CD14-positive monocyte (primary cell): Measurements from ENCODE around the gene PCARE. TPM values are rescaled to one million over a fixed set of nuclear protein-coding genes. Genes with fewer than 3 reads are reported as not detected.

Experiments
- DNase-seq, 3 donors: peaks; one replicate each; pipeline ENCODE4 v3.0.0-alpha.2; 2011 to 2022
- H2AFZ ChIP-seq: 2 replicates; pipeline ENCODE4 v1.6.0; 2012; ENCODE audit warnings: mild to moderate bottlenecking, low read depth, low read length, inconsistent platforms; ENCODE audit not compliant: insufficient read depth, poor library complexity, severe bottlenecking
- H3K27ac ChIP-seq, 2 donors: 1 replicate in 1 of 2; 2 replicates in 1 of 2; pipeline ENCODE4 v1.5.1; 2012 to 2013; ENCODE audit warnings: low read length in 2 of 2, control low read depth in 1 of 2, inconsistent platforms in 1 of 2, low read depth in 1 of 2, mild to moderate bottlenecking in 1 of 2
- H3K27me3 ChIP-seq, 2 donors: one replicate each; pipeline versions ENCODE4 v1.6.0 to v1.6.1; 2011 to 2013; ENCODE audit warnings: low read length in 2 of 2; ENCODE audit not compliant: control insufficient read depth in 2 of 2, insufficient read depth in 2 of 2
- H3K36me3 ChIP-seq, 2 donors: replicated peaks in 1 of 2; 1 replicate in 1 of 2; 2 replicates in 1 of 2; pipeline versions ENCODE4 v1.5.1 to v1.6.1; 2012 to 2013; ENCODE audit warnings: low read length in 2 of 2, control low read depth in 1 of 2, inconsistent platforms in 1 of 2, mild to moderate bottlenecking in 1 of 2; ENCODE audit not compliant: insufficient read depth in 2 of 2, control insufficient read depth in 1 of 2
- H3K4me1 ChIP-seq, 2 donors: 1 replicate in 1 of 2; 2 replicates in 1 of 2; pipeline versions ENCODE4 v1.5.1 to v1.6.1; 2012 to 2013; ENCODE audit warnings: low read length in 2 of 2, control low read depth in 1 of 2, inconsistent platforms in 1 of 2, mild to moderate bottlenecking in 1 of 2, moderate library complexity in 1 of 2; ENCODE audit not compliant: insufficient read depth in 2 of 2, control insufficient read depth in 1 of 2
- H3K4me2 ChIP-seq: replicated peaks from 2 replicates; pipeline ENCODE3; 2012; ENCODE audit warnings: low read length, moderate library complexity, mild to moderate bottlenecking; ENCODE audit not compliant: poor library complexity, severe bottlenecking; ENCODE audit errors: extremely low read depth
- H3K4me3 ChIP-seq, 3 experiments: fragments of 200-600 bp in 1 of 3; sonication (generic) in 1 of 3; replicated peaks in 1 of 3; 1 replicate in 2 of 3; 2 replicates in 1 of 3; pipeline ENCODE4 v1.5.1; 2011 to 2013; ENCODE audit warnings: low read length in 3 of 3, mild to moderate bottlenecking in 3 of 3, control low read depth in 2 of 3, low read depth in 2 of 3, inconsistent platforms in 1 of 3, moderate library complexity in 1 of 3
- H3K79me2 ChIP-seq: 2 replicates; pipeline ENCODE4 v1.6.0; 2012; ENCODE audit warnings: mild to moderate bottlenecking, control low read depth, inconsistent platforms, low read length, moderate library complexity; ENCODE audit not compliant: insufficient read depth
- H3K9ac ChIP-seq: 2 replicates; pipeline ENCODE4 v1.6.0; 2017; ENCODE audit warnings: low read length, mild to moderate bottlenecking; ENCODE audit not compliant: insufficient read depth, poor library complexity, severe bottlenecking
- H3K9me3 ChIP-seq, 2 donors: replicated peaks in 1 of 2; 1 replicate in 1 of 2; 2 replicates in 1 of 2; pipeline versions ENCODE4 v1.5.1 to v1.6.1; 2012 to 2013; ENCODE audit warnings: low read length in 2 of 2, control low read depth in 1 of 2; ENCODE audit not compliant: control insufficient read depth in 1 of 2, insufficient read depth in 1 of 2
- H4K20me1 ChIP-seq: 2 replicates; pipeline ENCODE4 v1.6.0; 2012; ENCODE audit warnings: mild to moderate bottlenecking, low read length, control low read depth, moderate library complexity; ENCODE audit not compliant: insufficient read depth
- H3K27ac Mint-ChIP-seq, 7 donors: one replicate each; pipeline ENCODE4 v1.8.0; 2020; ENCODE audit warnings: mild to moderate bottlenecking in 7 of 7, mixed read lengths in 7 of 7, moderate library complexity in 6 of 7, inconsistent platforms in 2 of 7
- H3K27me3 Mint-ChIP-seq, 3 donors: one replicate each; pipeline ENCODE4 v1.8.0; 2021 to 2022; ENCODE audit warnings: low read depth in 3 of 3, mild to moderate bottlenecking in 3 of 3, mixed read lengths in 3 of 3, moderate library complexity in 3 of 3, inconsistent platforms in 1 of 3
- H3K36me3 Mint-ChIP-seq, 2 donors: one replicate each; pipeline ENCODE4 v1.8.0; 2020; ENCODE audit warnings: mixed read lengths in 2 of 2, inconsistent platforms in 1 of 2, mild to moderate bottlenecking in 1 of 2
- H3K4me1 Mint-ChIP-seq: one replicate; pipeline ENCODE4 v1.8.0; 2020; ENCODE audit warnings: mild to moderate bottlenecking, mixed read lengths
- H3K4me3 Mint-ChIP-seq, 2 donors: one replicate each; pipeline ENCODE4 v1.8.0; 2020; ENCODE audit warnings: mild to moderate bottlenecking in 2 of 2, mixed read lengths in 2 of 2, moderate library complexity in 1 of 2
- H3K9me3 Mint-ChIP-seq, 7 donors: one replicate each; pipeline ENCODE4 v1.8.0; 2020 to 2022; ENCODE audit warnings: mixed read lengths in 7 of 7, mild to moderate bottlenecking in 6 of 7, moderate library complexity in 6 of 7, inconsistent platforms in 2 of 7
- CTCF ChIP-seq: fragments of 200-600 bp; IDR thresholded peaks from one replicate; pipeline ENCODE4 v1.8.0; 2022; ENCODE audit warnings: antibody characterized with exemption, mild to moderate bottlenecking
- WGBS: methylation state at CpG from one replicate; pipeline ENCODE4 v1.1.5; 2013; ENCODE audit warnings: missing lambda C conversion rate; ENCODE audit not compliant: insufficient coverage; 5-methylcytosine and 5-hydroxymethylcytosine counted together
- intact Hi-C, 2 donors: fragments of 100-400 bp; cut with micrococcal nuclease; formaldehyde crosslinking; loops; one replicate each; pipeline versions ENCODE4 v1.15.0 to v1.15.1; 2023
- polyA plus RNA-seq, 3 donors: library from polyadenylated mRNA; depleted of rRNA in 1 of 3; unstranded in 2 of 3; stranded (reverse) in 1 of 3; fragments of 300-500 nt in 2 of 3; fragments of >200 nt in 1 of 3; fragmentation: Illumina TruSeq in 2 of 3; gene quantifications; 1 replicate in 2 of 3; 2 replicates in 1 of 3; pipeline ENCODE4 v1.2.3, GENCODE V29; 2012 to 2021

Gene PCARE
- polyA plus RNA-seq, 3 donors = not detected

GRCh38 chr2:29062371-29062770 lies 12.0 kb downstream of the PCARE start:
- Mint-ChIP-seq H3K4me1 (peaks cover 13% of the 10 kb centered on the region), H3K27me3 (no peaks in the 10 kb centered on the region), H3K9me3 (peaks cover 0 to 2% (median 0%) of the 10 kb centered on the region in 7 donors), H3K4me3 (no peak overlapping the region), H3K36me3 (no peaks in the 10 kb centered on the region), H3K27ac (peak overlapping the region in 1 of 7 donors; percentile 38)
- Histone ChIP-seq H3K79me2 (no peaks in the 10 kb centered on the region), H3K4me1 (peaks cover 19 to 22% of the 10 kb centered on the region in 2 donors), H3K27me3 (no peaks in the 10 kb centered on the region), H3K27ac (no peak overlapping the region), H3K36me3 (no peaks in the 10 kb centered on the region), H3K4me2 (no peak overlapping the region), H4K20me1 (no peaks in the 10 kb centered on the region), H3K4me3 (no peak overlapping the region), H3K9ac (no peak overlapping the region), H2AFZ (no peak overlapping the region), H3K9me3 (no peaks in the 10 kb centered on the region)
- WGBS = 98% methylated on average over 9 of the region's 10 CpGs
- no peak for DNase-seq
- intact Hi-C loops = no loop called here
- no peak for TF ChIP-seq CTCF

GRCh38 chr2:29061616-29062015 lies 12.7 kb downstream of the PCARE start:
- H3K4me3 Mint-ChIP-seq = no peak overlapping the region
- peaks cover 6% of the 10 kb centered on the region for H3K4me1 Mint-ChIP-seq
- H3K9me3 ChIP-seq = no peaks in the 10 kb centered on the region
- H4K20me1 ChIP-seq = no peaks in the 10 kb centered on the region
- H2AFZ ChIP-seq = no peak overlapping the region
- intact Hi-C loops = no loop called here
- WGBS = no CpG with 5 or more reads among the region's 3 CpGs
- H3K4me3 ChIP-seq = no peak overlapping the region
- no peaks in the 10 kb centered on the region for H3K27me3 ChIP-seq
- no peaks in the 10 kb centered on the region for H3K36me3 ChIP-seq
- no peaks in the 10 kb centered on the region for H3K27me3 Mint-ChIP-seq
- no peaks in the 10 kb centered on the region for H3K79me2 ChIP-seq
- no peaks in the 10 kb centered on the region for H3K36me3 Mint-ChIP-seq
- no peak for DNase-seq
- H3K9ac ChIP-seq = no peak overlapping the region
- no peak overlapping the region for H3K4me2 ChIP-seq
- peaks cover 11 to 14% of the 10 kb centered on the region in 2 donors for H3K4me1 ChIP-seq
- H3K27ac ChIP-seq = no peak overlapping the region
- peaks cover 0 to 2% (median 0%) of the 10 kb centered on the region in 7 donors for H3K9me3 Mint-ChIP-seq
- no peak for TF ChIP-seq CTCF
- H3K27ac Mint-ChIP-seq = no peak overlapping the region
